ENCODE data around the gene NPSR1. TPM values are rescaled to one million over a fixed set of nuclear protein-coding genes. Genes with fewer than 3 reads are reported as not detected.

Gene NPSR1
- polyA plus RNA-seq, 1 experiment = not detected

DNA sequence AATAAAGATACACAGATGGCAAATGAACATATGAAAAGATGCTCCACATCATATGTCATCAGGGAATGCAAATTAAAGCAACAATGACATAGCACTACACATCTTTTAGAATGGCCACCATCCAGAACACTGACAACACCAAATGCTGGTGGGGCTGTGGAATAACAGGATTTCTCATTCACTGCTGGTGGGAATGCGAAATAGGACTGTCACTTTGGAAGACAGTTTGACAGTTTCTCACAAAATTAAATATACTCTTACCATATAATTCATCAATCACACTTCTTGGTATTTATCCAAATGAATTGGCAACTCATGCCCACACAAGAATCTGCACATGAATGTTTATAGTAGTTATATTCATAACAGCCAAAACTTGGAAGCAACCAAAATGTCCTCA, 68.2 kb downstream of the NPSR1 start:
- TF ChIP-seq, protein P1, sequence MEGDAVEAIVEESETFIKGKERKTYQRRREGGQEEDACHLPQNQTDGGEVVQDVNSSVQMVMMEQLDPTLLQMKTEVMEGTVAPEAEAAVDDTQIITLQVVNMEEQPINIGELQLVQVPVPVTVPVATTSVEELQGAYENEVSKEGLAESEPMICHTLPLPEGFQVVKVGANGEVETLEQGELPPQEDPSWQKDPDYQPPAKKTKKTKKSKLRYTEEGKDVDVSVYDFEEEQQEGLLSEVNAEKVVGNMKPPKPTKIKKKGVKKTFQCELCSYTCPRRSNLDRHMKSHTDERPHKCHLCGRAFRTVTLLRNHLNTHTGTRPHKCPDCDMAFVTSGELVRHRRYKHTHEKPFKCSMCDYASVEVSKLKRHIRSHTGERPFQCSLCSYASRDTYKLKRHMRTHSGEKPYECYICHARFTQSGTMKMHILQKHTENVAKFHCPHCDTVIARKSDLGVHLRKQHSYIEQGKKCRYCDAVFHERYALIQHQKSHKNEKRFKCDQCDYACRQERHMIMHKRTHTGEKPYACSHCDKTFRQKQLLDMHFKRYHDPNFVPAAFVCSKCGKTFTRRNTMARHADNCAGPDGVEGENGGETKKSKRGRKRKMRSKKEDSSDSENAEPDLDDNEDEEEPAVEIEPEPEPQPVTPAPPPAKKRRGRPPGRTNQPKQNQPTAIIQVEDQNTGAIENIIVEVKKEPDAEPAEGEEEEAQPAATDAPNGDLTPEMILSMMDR (IDR thresholded peaks at IDR 0.05; ENCODE audit: low read depth, low read length) = no peak
- ChIA-PET CTCF (no interaction called here), POLR2A (no interaction called here)
- DNase-seq (ENCODE audit: low read depth, low spot score) = no peak
- Histone ChIP-seq H3K27ac (ENCODE audit: low read depth, low read length) (no peak overlapping the region), H3K27me3 (ENCODE audit: control insufficient read depth, insufficient read depth, low read length) (no peaks in the 10 kb centered on the region), H3K4me3 (ENCODE audit: low read depth, low read length) (no peak overlapping the region), H3K9me3 (ENCODE audit: control insufficient read depth, insufficient read depth, low read length) (no peaks in the 10 kb centered on the region)

DNA sequence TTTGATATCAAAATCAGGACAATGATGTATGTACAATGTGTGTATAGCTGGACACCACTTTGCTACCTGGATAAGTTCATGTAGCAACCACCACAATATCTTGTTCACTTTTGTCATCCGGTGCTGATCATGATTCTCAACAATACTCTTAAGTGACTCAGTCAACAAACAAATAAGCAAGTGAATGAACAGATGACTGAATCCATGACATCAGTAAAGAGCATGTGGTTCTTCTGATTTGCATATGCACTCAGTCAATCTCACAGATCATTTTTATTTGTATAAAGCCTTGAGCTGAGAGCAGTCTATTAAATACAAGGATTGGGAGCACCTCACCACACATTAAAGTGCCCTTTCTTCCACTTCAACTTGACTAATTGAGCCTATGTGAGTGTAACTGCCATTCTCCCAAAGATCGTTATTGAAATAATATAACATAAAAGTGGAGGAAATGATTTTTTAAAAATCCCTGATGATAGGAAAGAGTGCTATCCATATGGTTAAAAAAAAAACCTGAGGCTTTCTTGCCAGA, 69.5 kb downstream of the NPSR1 start:
- Histone ChIP-seq H3K4me3 (ENCODE audit: low read depth, low read length) (no peak overlapping the region), H3K9me3 (ENCODE audit: control insufficient read depth, insufficient read depth, low read length) (no peaks in the 10 kb centered on the region), H3K27me3 (ENCODE audit: control insufficient read depth, insufficient read depth, low read length) (no peaks in the 10 kb centered on the region), H3K27ac (ENCODE audit: low read depth, low read length) (no peak overlapping the region)
- no peak for DNase-seq (ENCODE audit: low read depth, low spot score)
- TF ChIP-seq, protein P1 (IDR thresholded peaks at IDR 0.05; ENCODE audit: low read depth, low read length) = no peak
- ChIA-PET CTCF (no interaction called here), POLR2A (no interaction called here)

DNA sequence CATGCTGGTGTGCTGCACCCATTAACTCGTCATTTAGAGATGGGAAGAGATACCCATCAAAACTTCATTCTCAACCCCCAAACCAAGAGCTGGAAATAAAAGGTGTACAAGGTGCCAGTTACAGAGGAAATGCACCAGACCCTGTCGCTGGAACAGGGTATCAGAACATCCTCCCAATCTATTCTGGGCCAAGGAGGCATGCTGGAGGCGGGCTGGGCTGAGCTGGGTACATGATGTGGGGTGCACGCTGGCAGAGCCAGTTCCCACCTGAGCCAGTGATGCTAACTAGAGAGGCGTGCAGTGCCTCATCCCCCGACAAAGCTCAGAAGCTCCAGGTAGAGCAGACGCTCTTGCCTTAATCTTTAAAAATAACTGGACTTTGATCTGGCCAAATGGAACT, 70.1 kb downstream of the NPSR1 start:
- ChIA-PET CTCF (no interaction called here), POLR2A (no interaction called here)
- no peaks in the 10 kb centered on the region for H3K9me3 ChIP-seq (ENCODE audit: control insufficient read depth, insufficient read depth, low read length)

DNA sequence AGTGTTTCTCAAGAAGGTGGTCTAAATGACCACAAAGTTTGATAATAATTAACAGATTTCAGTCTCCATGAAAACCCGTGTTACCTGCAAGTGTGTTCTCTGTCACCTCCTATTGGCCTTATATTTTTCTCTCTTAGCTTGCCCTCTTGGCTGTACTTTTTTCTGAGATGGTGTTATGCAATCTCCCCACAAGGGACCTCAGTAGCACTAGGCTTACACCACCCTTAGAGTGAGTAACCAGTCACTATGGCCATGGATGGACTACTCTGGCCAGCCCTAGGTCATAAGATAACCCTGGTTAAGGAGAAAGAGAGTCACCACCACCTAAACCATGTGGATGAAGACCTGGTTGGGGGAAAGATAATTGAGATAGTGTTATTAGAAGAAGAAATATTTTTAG, 76.8 kb downstream of the NPSR1 start:
- no peak overlapping the region for H3K4me3 ChIP-seq (ENCODE audit: low read depth, low read length)
- no peak overlapping the region for H3K27ac ChIP-seq (ENCODE audit: low read depth, low read length)
- no peaks in the 10 kb centered on the region for H3K9me3 ChIP-seq (ENCODE audit: control insufficient read depth, insufficient read depth, low read length)
- ChIA-PET CTCF (no interaction called here), POLR2A (no interaction called here)
- no peaks in the 10 kb centered on the region for H3K27me3 ChIP-seq (ENCODE audit: control insufficient read depth, insufficient read depth, low read length)
- TF ChIP-seq, protein P1 (IDR thresholded peaks at IDR 0.05; ENCODE audit: low read depth, low read length) = no peak
- DNase-seq (ENCODE audit: low read depth, low spot score) = no peak

More for the DNA sequence above, 70.1 kb downstream of the NPSR1 start:
- no peak overlapping the region for H3K27ac ChIP-seq (ENCODE audit: low read depth, low read length)
- no peak overlapping the region for H3K4me3 ChIP-seq (ENCODE audit: low read depth, low read length)
- no peak for DNase-seq (ENCODE audit: low read depth, low spot score)
- H3K27me3 ChIP-seq (ENCODE audit: control insufficient read depth, insufficient read depth, low read length) = no peaks in the 10 kb centered on the region
- TF ChIP-seq, protein P1 (IDR thresholded peaks at IDR 0.05; ENCODE audit: low read depth, low read length) = no peak

DNA sequence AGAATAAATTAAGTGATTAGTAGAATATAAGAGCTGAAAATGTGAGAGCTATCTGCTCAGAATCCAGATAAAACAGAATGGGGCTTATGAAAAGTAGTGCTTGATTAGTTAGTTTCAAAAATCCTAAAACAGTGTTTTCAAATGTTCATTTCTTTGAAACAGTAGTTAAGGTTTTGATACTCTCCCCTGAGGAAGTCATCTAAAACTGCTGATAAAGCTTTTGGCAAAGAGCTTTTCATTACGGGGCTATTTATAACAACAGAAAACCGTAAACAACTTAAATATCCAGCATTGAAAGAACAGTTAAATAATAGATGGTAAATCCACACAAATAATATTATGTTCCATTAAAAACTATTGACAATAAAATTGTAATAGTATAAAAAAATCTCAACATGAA, 77.5 kb downstream of the NPSR1 start:
- POLR2A ChIA-PET = no interaction called here
- CTCF ChIA-PET = no interaction called here
- TF ChIP-seq, protein P1 (IDR thresholded peaks at IDR 0.05; ENCODE audit: low read depth, low read length) = no peak
- H3K9me3 ChIP-seq (ENCODE audit: control insufficient read depth, insufficient read depth, low read length) = no peaks in the 10 kb centered on the region
- no peak overlapping the region for H3K27ac ChIP-seq (ENCODE audit: low read depth, low read length)
- no peaks in the 10 kb centered on the region for H3K27me3 ChIP-seq (ENCODE audit: control insufficient read depth, insufficient read depth, low read length)
- no peak overlapping the region for H3K4me3 ChIP-seq (ENCODE audit: low read depth, low read length)
- no peak for DNase-seq (ENCODE audit: low read depth, low spot score)
